ENCODE data around the gene PIGC. TPM values are rescaled to one million over a fixed set of nuclear protein-coding genes. Genes with fewer than 3 reads are reported as not detected.

PIGC gene
- total RNA-seq, 1 experiment from 2014 or later, result 16.2 TPM

- DNase-seq (ENCODE audit: low spot score) (no peak), ATAC-seq (peak; percentile 31)
- peaks cover 54% of the 10 kb centered on the region for H3K4me1 Mint-ChIP-seq
- H3K27me3 Mint-ChIP-seq (ENCODE audit: low read depth), result peaks cover 3% of the 10 kb centered on the region; the same call in 1 of the 2 replicates
- no peak for TF ChIP-seq ZNF281 (CRISPR knock-in tag; IDR thresholded peaks at IDR 0.05)
- no peak for TF ChIP-seq CBFB (CRISPR knock-in tag; IDR thresholded peaks at IDR 0.05; ENCODE audit: low read depth)
- TF ChIP-seq ERG (CRISPR knock-in tag; IDR thresholded peaks at IDR 0.05), result no peak
- TF ChIP-seq ATF3 (CRISPR knock-in tag; conservative IDR thresholded peaks at IDR 0.05), result no peak
- TF ChIP-seq E2F1 (CRISPR knock-in tag; IDR thresholded peaks at IDR 0.05), result no peak
- TF ChIP-seq ZNF416 (CRISPR knock-in tag; IDR thresholded peaks at IDR 0.05), result no peak
- TF ChIP-seq NFE2L1 (CRISPR knock-in tag; IDR thresholded peaks at IDR 0.05), result no peak
- TF ChIP-seq SOX15 (CRISPR knock-in tag; IDR thresholded peaks at IDR 0.05), result no peak
- TF ChIP-seq FOXP1 (CRISPR knock-in tag; IDR thresholded peaks at IDR 0.05; ENCODE audit: borderline replicate concordance), result no peak
- no peak for TF ChIP-seq JUN (CRISPR knock-in tag; IDR thresholded peaks at IDR 0.05)
- TF ChIP-seq ELF4 (CRISPR knock-in tag; IDR thresholded peaks at IDR 0.05; ENCODE audit: low read depth), result no peak
- TF ChIP-seq NR2C2 (CRISPR knock-in tag; IDR thresholded peaks at IDR 0.05), result no peak
- no peak for TF ChIP-seq ZNF121 (CRISPR knock-in tag; IDR thresholded peaks at IDR 0.05)
- peak overlapping the region; percentile 90 for H3K27ac Mint-ChIP-seq
- H3K9me3 Mint-ChIP-seq, result no peaks in the 10 kb centered on the region
- H3K4me3 Mint-ChIP-seq, result no peak overlapping the region
- ChIA-PET CTCF (interaction anchor here (0.5 to 1.6 kb wide), 2 partner anchors 392 to 419 kb away, joined by 3 to 6 read pairs; no protein-coding TSS in a partner anchor), POLR2A (interaction anchor here (0.6 kb wide), 1 partner anchor 231 kb away, joined by 3 read pairs; no protein-coding TSS in a partner anchor)
- no peaks in the 10 kb centered on the region for H3K36me3 Mint-ChIP-seq
These were observed 49.6 kb downstream of the PIGC start for GRCh38 chr1:172394141-172394751.

GRCh38 chr1:172393354-172393753 lies 50.5 kb downstream of the PIGC start:
- H3K4me1 Mint-ChIP-seq, result peaks cover 47% of the 10 kb centered on the region
- H3K36me3 Mint-ChIP-seq, result no peaks in the 10 kb centered on the region
- POLR2A ChIA-PET, result no interaction called here
- no peak for ATAC-seq
- H3K9me3 Mint-ChIP-seq, result no peaks in the 10 kb centered on the region
- H3K27ac Mint-ChIP-seq, result no peak overlapping the region
- CTCF ChIA-PET, result no interaction called here
- DNase-seq (ENCODE audit: low spot score), result no peak
- H3K4me3 Mint-ChIP-seq, result no peak overlapping the region
- peaks cover 3% of the 10 kb centered on the region; the same call in 1 of the 2 replicates for H3K27me3 Mint-ChIP-seq (ENCODE audit: low read depth)
- TF ChIP-seq ZNF671 (CRISPR knock-in tag; IDR thresholded peaks at IDR 0.05) (no peak), ERG (CRISPR knock-in tag; IDR thresholded peaks at IDR 0.05) (no peak), ZNF317 (CRISPR knock-in tag; IDR thresholded peaks at IDR 0.05; ENCODE audit: borderline replicate concordance, low read depth) (no peak), HMGXB4 (CRISPR knock-in tag; IDR thresholded peaks at IDR 0.05) (no peak), ZSCAN18 (CRISPR knock-in tag; IDR thresholded peaks at IDR 0.05) (no peak), ZNF532 (CRISPR knock-in tag; IDR thresholded peaks at IDR 0.05; ENCODE audit: borderline replicate concordance) (no peak)
